Tibial artery (tissue), 4 donors: ENCODE data around the gene OR51V1.

ENCODE experiments used
- DNase-seq, 2 donors: peaks; one replicate each; pipeline ENCODE4 v3.0.0-alpha.2; 2019
- H3K27ac ChIP-seq, 2 donors: fragments of 200-600 bp; sonication (generic) in 1 of 2; 1 replicate in 1 of 2; 2 replicates in 1 of 2; pipeline ENCODE4 v1.5.1; 2018 to 2019; ENCODE audit warnings: mild to moderate bottlenecking in 1 of 2
- H3K27me3 ChIP-seq, 2 donors: fragments of 200-600 bp; sonication (generic) in 1 of 2; one replicate each; pipeline versions ENCODE4 v1.5.1 to v1.6.0; 2016 to 2019
- H3K36me3 ChIP-seq, 3 donors: fragments of 200-600 bp; sonication (generic) in 2 of 3; one replicate each; pipeline ENCODE4 v1.5.1; 2016 to 2019; ENCODE audit warnings: mild to moderate bottlenecking in 2 of 3
- H3K4me1 ChIP-seq, 4 donors: fragments of 200-600 bp; sonication (generic) in 2 of 4; 1 replicate in 3 of 4; 2 replicates in 1 of 4; pipeline ENCODE4 v1.5.1; 2016 to 2019
- H3K4me3 ChIP-seq, 2 donors: fragments of 200-600 bp; sonication (generic) in 1 of 2; 1 replicate in 1 of 2; 2 replicates in 1 of 2; pipeline ENCODE4 v1.5.1; 2018 to 2019; ENCODE audit warnings: mild to moderate bottlenecking in 2 of 2
- H3K9me3 ChIP-seq, 3 donors: fragments of 200-600 bp; sonication (generic) in 1 of 3; one replicate each; pipeline ENCODE4 v1.5.1; 2016 to 2019
- CTCF ChIP-seq, 2 experiments: fragments of 200-600 bp in 1 of 2; fragments of 450-650 bp in 1 of 2; IDR thresholded peaks; one replicate each; pipeline ENCODE4 v1.5.1; 2017 to 2019; ENCODE audit warnings: antibody characterized with exemption in 2 of 2, mild to moderate bottlenecking in 1 of 2, moderate library complexity in 1 of 2
- intact Hi-C: fragments of 100-400 bp; cut with DNase I; formaldehyde crosslinking; loops from one replicate; pipeline ENCODE4 v1.15.0; 2023; ENCODE audit warnings: low total_unique reads

The OR51V1 gene

GRCh38 chr11:5229796-5230195, 29.3 kb upstream of the OR51V1 start:
- no peak for TF ChIP-seq CTCF (IDR thresholded peaks at IDR 0.05)
- H3K9me3 ChIP-seq, result no peaks in the 10 kb centered on the region
- H3K36me3 ChIP-seq, result no peaks in the 10 kb centered on the region
- no peak overlapping the region for H3K4me3 ChIP-seq
- intact Hi-C loops, result no loop called here
- DNase-seq, result no peak
- H3K4me1 ChIP-seq, result no peaks in the 10 kb centered on the region
- no peaks in the 10 kb centered on the region for H3K27me3 ChIP-seq
- H3K27ac ChIP-seq, result no peak overlapping the region

- H3K36me3 ChIP-seq, result no peaks in the 10 kb centered on the region
- H3K27ac ChIP-seq, result no peak overlapping the region
- no peak for DNase-seq
- no peaks in the 10 kb centered on the region for H3K27me3 ChIP-seq
- no peak overlapping the region for H3K4me3 ChIP-seq
- no peaks in the 10 kb centered on the region for H3K4me1 ChIP-seq
- TF ChIP-seq CTCF (IDR thresholded peaks at IDR 0.05), result no peak
- intact Hi-C loops, result no loop called here
- no peaks in the 10 kb centered on the region for H3K9me3 ChIP-seq
Observed at GRCh38 chr11:5229356-5229755, 28.9 kb upstream of the OR51V1 start.

- Histone ChIP-seq H3K36me3 (no peaks in the 10 kb centered on the region), H3K27ac (no peak overlapping the region), H3K4me1 (no peaks in the 10 kb centered on the region), H3K9me3 (no peaks in the 10 kb centered on the region), H3K27me3 (no peaks in the 10 kb centered on the region), H3K4me3 (no peak overlapping the region)
- intact Hi-C loops, result no loop called here
- no peak for TF ChIP-seq CTCF (IDR thresholded peaks at IDR 0.05)
- DNase-seq, result no peak
Observed at GRCh38 chr11:5228124-5228523, 27.6 kb upstream of the OR51V1 start.

- Histone ChIP-seq H3K4me1 (no peaks in the 10 kb centered on the region), H3K9me3 (no peaks in the 10 kb centered on the region), H3K36me3 (no peaks in the 10 kb centered on the region), H3K4me3 (no peak overlapping the region), H3K27ac (no peak overlapping the region), H3K27me3 (no peaks in the 10 kb centered on the region)
- no peak for TF ChIP-seq CTCF (IDR thresholded peaks at IDR 0.05)
- intact Hi-C loops, result no loop called here
- no peak for DNase-seq
Observed at GRCh38 chr11:5227681-5228080, 27.2 kb upstream of the OR51V1 start.

GRCh38 chr11:5226732-5227310, 26.3 kb upstream of the OR51V1 start, which contains the start of gene HBB:
Gene HBB (minus strand): TSS chr11:5227071. CDS start chr11:5227021, 50 bp downstream.
- H3K36me3 ChIP-seq, result no peaks in the 10 kb centered on the region
- no peaks in the 10 kb centered on the region for H3K9me3 ChIP-seq
- H3K4me3 ChIP-seq, result no peak within 1 kb of the TSS
- no peaks in the 10 kb centered on the region for H3K4me1 ChIP-seq
- TF ChIP-seq CTCF (IDR thresholded peaks at IDR 0.05), result no peak
- no peaks in the 10 kb centered on the region for H3K27me3 ChIP-seq
- intact Hi-C loops, result no loop called here
- no peak for DNase-seq
- H3K27ac ChIP-seq, result no peak within 1 kb of the TSS

GRCh38 chr11:5225480-5225871, 25.0 kb upstream of the OR51V1 start:
- no peak for DNase-seq
- H3K4me1 ChIP-seq, result no peaks in the 10 kb centered on the region
- no peak overlapping the region for H3K27ac ChIP-seq
- no peak for TF ChIP-seq CTCF (IDR thresholded peaks at IDR 0.05)
- no peaks in the 10 kb centered on the region for H3K36me3 ChIP-seq
- no peaks in the 10 kb centered on the region for H3K9me3 ChIP-seq
- H3K4me3 ChIP-seq, result no peak overlapping the region
- H3K27me3 ChIP-seq, result no peaks in the 10 kb centered on the region
- intact Hi-C loops, result no loop called here
